A549 treated with GW870086 at 1 μM for 4 hours (cell line): ENCODE results near the gene CD79A. TPM values are rescaled to one million over a fixed set of nuclear protein-coding genes. Genes with fewer than 3 reads are reported as not detected.

ENCODE experiments used
- total RNA-seq: library from RNA; stranded (reverse); fragments of 200-300 nt; extraction: Qiagen RNA extraction; gene quantifications from 5 replicates; pipeline ENCODE4 v1.2.3, GENCODE V29; 2022; ENCODE audit warnings: low read depth

The CD79A gene
- total RNA-seq = 0.66 to 1.3 TPM (median 0.91 TPM) in 5 replicates

DNA sequence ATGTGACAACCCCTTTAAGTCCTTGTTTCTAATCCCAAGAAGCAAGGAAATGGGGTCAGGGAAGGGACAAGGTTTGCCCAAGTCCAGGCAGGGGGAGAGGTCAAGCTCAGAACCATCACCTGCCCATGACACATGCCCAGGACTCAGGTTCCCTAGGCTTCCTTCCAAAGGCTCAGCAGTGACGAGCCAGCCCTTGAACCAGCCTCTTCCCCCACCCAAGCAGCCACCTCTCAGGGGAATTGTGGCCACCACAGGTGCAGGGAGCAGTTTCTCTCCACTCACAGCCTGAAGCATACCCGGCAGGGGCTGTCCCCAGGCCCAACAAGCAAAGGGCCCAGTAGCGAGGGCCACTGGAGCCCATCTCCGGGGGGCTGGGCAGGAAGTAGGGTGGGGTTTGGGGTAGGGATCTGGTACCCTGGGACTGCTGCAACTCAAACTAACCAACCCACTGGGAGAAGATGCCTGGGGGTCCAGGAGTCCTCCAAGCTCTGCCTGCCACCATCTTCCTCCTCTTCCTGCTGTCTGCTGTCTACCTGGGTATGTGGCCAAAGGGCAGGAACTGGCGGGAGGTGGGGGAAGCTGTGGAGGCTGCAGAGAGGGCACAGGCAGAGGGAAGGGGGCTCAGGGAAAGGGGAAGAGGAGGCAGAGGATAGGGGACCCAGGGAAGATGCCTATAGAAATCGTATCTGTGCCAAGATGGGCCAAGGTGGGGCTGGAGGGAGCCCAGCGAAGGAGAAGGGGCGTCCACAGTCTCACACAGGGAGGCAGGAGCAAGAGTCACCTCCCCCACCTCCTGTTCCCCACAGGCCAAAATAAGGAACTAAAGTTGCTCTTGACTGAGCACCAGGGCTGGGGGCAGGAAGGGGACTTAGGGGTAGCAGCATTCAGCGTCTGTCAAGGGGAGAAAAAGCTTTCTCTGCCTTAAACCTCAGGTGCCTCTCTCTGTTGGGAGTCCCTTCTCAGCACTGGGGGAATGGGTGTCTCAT lies at the start of gene CD79A:
TSS of gene CD79A (plus strand) at position 433 of the 986 bp plus-strand sequence. CDS start at position 459, 26 bp downstream.

DNA sequence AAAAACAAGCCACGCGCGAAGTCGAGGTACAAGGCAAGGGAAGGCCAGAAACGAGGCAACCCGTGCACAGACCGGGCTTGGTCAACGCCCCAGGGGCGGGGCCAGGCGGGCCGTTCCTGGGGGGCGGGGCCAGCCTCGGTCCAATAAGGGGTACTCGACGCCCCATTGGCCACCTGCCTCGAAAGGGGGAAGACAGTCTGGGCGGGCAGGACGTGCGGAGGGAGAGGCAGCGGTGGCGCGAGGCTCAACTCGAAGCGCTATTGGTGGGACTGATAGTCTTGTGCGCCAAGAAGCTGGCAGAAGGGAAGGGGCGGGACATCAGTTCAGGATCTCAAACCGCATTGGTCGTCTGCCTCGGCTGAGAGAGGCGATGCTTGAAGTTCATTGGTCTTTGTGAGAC lies 32.5 kb upstream of the CD79A start, which contains the start of gene LYPD4:
TSS of gene LYPD4 (minus strand) at position 83 of the 400 bp plus-strand sequence. CDS start 5,398 bp downstream, outside the sequence.

DNA sequence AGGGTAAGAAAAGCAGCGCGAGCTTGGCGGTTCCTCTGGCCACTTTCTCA lies 32.3 kb upstream of the CD79A start, which contains the start of gene DMRTC2:
TSS of gene DMRTC2 (plus strand) at position 42 of the 50 bp plus-strand sequence. CDS start 2,387 bp downstream, outside the sequence.

DNA sequence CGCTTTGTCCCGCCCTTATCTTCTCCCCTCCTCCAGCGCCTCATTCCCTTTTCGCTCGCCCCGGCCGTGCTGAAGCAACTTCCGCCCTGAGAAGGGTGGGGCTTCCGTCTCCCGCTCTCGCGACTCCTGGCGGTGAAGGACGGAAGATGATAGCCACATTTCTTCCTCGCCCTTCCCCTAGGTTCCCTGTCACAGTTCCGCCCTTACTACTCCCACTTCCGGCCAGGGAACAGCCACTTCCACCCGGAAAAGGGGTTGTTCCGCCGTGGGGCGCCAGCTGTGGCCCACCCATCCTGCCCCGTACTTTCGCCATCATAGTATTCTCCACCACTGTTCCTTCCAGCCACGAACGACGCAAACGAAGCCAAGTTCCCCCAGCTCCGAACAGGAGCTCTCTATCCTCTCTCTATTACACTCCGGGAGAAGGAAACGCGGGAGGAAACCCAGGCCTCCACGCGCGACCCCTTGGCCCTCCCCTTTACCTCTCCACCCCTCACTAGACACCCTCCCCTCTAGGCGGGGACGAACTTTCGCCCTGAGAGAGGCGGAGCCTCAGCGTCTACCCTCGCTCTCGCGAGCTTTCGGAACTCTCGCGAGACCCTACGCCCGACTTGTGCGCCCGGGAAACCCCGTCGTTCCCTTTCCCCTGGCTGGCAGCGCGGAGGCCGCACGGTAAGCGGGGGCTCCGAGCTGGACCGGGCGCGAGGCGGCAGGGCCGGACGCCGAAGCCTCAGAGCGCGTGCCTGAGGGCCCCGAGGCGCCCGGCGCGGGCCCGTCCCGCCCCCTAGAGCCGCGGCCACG lies 17.3 kb upstream of the CD79A start, which contains the start of gene RPS19:
TSS of gene RPS19 (plus strand) at position 638 of the 801 bp plus-strand sequence. CDS start 520 bp downstream, outside the sequence.

DNA sequence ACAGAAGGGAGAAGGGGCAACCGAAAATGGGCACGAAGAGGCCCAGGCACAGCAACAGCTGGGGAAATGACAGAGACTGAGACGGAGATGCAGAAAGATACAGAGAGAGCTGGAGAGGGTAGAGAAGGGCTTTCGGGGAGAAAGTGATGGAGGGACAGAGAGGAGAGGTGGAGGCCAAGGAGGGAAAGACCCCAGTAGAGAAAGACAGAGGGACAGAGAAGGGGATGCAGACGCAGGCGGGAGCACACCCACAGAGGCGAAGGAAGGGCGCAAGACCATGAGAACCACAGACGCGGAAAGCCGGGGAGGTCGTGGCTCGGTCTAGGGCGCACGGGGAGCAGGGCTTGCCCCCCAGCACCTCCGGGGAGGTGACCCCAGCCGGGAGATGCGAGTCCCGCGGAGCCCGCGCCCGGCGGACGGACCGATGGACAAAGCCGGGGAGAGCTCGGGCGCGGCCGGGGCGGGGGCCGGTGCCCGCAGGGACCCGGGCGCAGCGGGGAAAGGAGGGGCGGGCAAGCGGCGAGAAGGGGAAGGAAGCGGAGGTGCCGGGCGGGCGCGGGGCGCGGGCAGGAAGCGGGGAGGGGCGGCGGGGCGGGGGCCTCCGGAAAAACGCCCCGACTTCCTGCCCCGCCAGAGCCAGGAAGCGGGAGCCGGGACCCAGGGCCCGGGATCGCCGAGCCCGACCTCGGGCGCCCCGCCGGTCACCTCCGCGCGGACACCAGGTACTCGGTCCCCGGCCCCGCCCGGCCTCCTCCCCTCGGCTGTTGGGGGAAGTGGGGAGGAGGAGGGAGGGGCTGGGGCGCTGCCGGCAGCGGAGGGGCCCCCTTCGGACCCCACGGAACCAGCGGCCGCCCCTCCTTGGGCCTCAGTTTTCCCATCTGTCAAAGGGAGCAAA lies 5.7 kb downstream of the CD79A start, which contains the start of gene ARHGEF1:
TSS of gene ARHGEF1 (plus strand) at position 617 of the 895 bp plus-strand sequence. CDS start 4,899 bp downstream, outside the sequence.

DNA sequence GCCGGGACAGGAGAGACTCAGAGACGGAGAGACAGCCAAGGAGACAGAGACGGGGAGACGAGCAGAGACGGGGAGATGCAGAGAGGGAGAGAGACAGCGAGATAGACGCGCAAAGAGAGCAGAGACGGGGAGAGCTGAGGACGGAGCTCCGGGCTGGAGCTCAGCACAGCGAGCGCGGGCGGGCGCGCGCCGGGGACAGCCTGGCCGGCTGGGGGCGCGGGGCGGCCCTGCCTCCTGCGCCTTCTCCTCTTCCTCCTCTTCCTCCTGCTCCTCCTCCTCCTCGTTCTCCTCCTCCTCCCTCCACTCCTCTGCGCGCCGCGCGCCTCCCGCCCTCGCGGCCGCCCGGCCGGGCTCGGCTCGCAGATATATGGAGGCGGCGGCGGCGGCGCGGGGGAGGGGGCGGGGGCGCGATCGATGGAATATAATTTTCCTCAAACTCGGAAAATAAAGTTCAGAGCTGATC lies 51.2 kb downstream of the CD79A start, which contains the start of gene ERFL:
TSS of gene ERFL (minus strand) at position 229 of the 463 bp plus-strand sequence. CDS start 15,530 bp downstream, outside the sequence.

Other genes starting within 250 kb of the CD79A start
- 0.08 to 0.17 TPM in 2 of 5 replicates, not detected in the others for gene CEACAM7, start 189.0 kb upstream of the CD79A start, total RNA-seq
- 1.6 to 2.1 TPM (median 1.7 TPM) in 5 replicates for gene CEACAM5, start 168.7 kb upstream of the CD79A start, total RNA-seq
- gene CEACAM6, start 121.7 kb upstream of the CD79A start, total RNA-seq = 14.9 to 22.6 TPM (median 20.6 TPM) in 5 replicates
- gene CEACAM3, start 80.7 kb upstream of the CD79A start, total RNA-seq = not detected in 5 replicates
- gene LYPD4, start 32.6 kb upstream of the CD79A start, total RNA-seq = not detected in 5 replicates
- not detected in 5 replicates for gene DMRTC2, start 32.2 kb upstream of the CD79A start, total RNA-seq
- 9,077 to 10,791 TPM (median 9,411 TPM) in 5 replicates for gene RPS19, start 17.0 kb upstream of the CD79A start, total RNA-seq
- gene ARHGEF1, start 5.9 kb downstream of the CD79A start, total RNA-seq = 83.9 to 123 TPM (median 107 TPM) in 5 replicates
- gene ERFL, start 51.2 kb downstream of the CD79A start, total RNA-seq = 0.23 to 0.35 TPM (median 0.29 TPM) in 5 replicates
- 204 to 269 TPM (median 241 TPM) in 5 replicates for gene RABAC1, start 82.0 kb downstream of the CD79A start, total RNA-seq
- gene ATP1A3, start 117.0 kb downstream of the CD79A start, total RNA-seq = 3.5 to 5.8 TPM (median 4.7 TPM) in 5 replicates
- 0.37 to 0.50 TPM (median 0.42 TPM) in 5 replicates for gene GRIK5, start 192.9 kb downstream of the CD79A start, total RNA-seq
- gene ZNF574, start 198.9 kb downstream of the CD79A start, total RNA-seq = 28.7 to 38.8 TPM (median 36.8 TPM) in 5 replicates